Measurements from ENCODE around the gene ATG2B. TPM values are rescaled to one million over a fixed set of nuclear protein-coding genes. Genes with fewer than 3 reads are reported as not detected.

Gene ATG2B
- total and polyA plus RNA-seq, 2 of the 4 experiments (the other 2 are of a cell fraction) = 6.9 to 22.0 TPM

DNA sequence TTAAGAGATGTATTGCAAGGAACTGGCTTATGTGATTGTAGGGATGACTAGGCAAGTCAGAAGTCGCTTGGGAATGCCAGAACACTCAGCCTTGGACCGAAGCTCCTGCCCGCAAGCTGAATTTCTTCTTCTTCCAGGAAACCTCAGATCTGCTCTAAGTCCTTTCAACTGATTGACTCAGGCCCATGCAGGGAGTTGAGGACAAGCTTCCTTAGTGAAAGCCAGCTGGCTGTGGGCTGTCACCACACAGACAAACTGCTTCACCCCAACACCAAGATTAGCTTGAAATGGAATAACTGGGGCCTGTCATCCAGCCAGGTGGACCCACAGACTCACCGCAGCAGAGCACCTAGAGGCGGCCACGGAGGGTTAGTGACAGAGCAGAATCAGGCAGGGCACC lies 133.8 kb downstream of the ATG2B start:
- Histone ChIP-seq H3K9ac (ENCODE audit: low read depth, low read length) (no peak overlapping the region; the same call in 1 of the 2 replicates), H2BK5ac (ENCODE audit: low read depth, low read length, poor library complexity, severe bottlenecking) (peak overlapping the region; percentile 15), H3K4me3 (ENCODE audit: insufficient read depth, low read depth, low read length) (no peak overlapping the region), H2BK120ac (ENCODE audit: low read depth, low read length) (no peak overlapping the region), H4K91ac (ENCODE audit: insufficient read depth, low read depth, low read length) (no peak overlapping the region), H2AK5ac (ENCODE audit: low read depth, low read length) (no peak overlapping the region), H3K18ac (ENCODE audit: low read depth, low read length) (no peak overlapping the region), H2BK15ac (ENCODE audit: low read depth, low read length) (no peak overlapping the region), H3K23ac (ENCODE audit: low read depth, low read length) (no peak overlapping the region), H2BK20ac (ENCODE audit: low read depth, low read length) (no peak overlapping the region), H4K5ac (ENCODE audit: low read depth, low read length) (peak overlapping the region; percentile 15; the same call in 1 of the 2 replicates), H3K36me3 (ENCODE audit: control insufficient read depth, insufficient read depth, low read length) (peaks cover 77% of the 10 kb centered on the region), H4K8ac (ENCODE audit: low read depth in 2 of 2, low read length in 2 of 2) (no peak overlapping the region), H3K14ac (replicated peaks; ENCODE audit: low read depth, low read length) (no peak overlapping the region), H3K27me3 (ENCODE audit: control insufficient read depth, insufficient read depth, low read length) (no peaks in the 10 kb centered on the region), H3K4me2 (ENCODE audit: low read depth, low read length) (no peak overlapping the region), H3K4ac (ENCODE audit: low read depth, low read length) (no peak overlapping the region; the same call in 1 of the 2 replicates), H3K4me1 (ENCODE audit: control insufficient read depth, insufficient read depth, low read length) (peaks cover 26% of the 10 kb centered on the region), H3K9me3 (ENCODE audit: control insufficient read depth, insufficient read depth, low read length) (no peaks in the 10 kb centered on the region), H2AK9ac (replicated peaks; ENCODE audit: low read depth, low read length, poor library complexity) (no peak overlapping the region), H3K79me1 (ENCODE audit: low read depth in 1 of 2, low read length in 2 of 2) (peaks cover 41 to 87% of the 10 kb centered on the region in 2 experiments), H2AFZ (replicated peaks; ENCODE audit: low read length, poor library complexity) (no peak overlapping the region), H3K9me1 (ENCODE audit: insufficient read depth, low read length) (peaks cover 46% of the 10 kb centered on the region), H4K20me1 (ENCODE audit: insufficient read depth, low read length) (peaks cover 57% of the 10 kb centered on the region), H3K56ac (ENCODE audit: extremely low read depth, insufficient read depth, low read length) (no peak overlapping the region), H3K27ac (ENCODE audit: insufficient read depth, low read length) (peak overlapping the region; percentile 37)
- TF ChIP-seq, protein P1, sequence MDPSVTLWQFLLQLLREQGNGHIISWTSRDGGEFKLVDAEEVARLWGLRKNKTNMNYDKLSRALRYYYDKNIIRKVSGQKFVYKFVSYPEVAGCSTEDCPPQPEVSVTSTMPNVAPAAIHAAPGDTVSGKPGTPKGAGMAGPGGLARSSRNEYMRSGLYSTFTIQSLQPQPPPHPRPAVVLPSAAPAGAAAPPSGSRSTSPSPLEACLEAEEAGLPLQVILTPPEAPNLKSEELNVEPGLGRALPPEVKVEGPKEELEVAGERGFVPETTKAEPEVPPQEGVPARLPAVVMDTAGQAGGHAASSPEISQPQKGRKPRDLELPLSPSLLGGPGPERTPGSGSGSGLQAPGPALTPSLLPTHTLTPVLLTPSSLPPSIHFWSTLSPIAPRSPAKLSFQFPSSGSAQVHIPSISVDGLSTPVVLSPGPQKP (IDR thresholded peaks at IDR 0.05; ENCODE audit: borderline replicate concordance, low read depth, low read length) = no peak
- POLR2A ChIA-PET (ENCODE audit: unreplicated experiment) = no interaction called here
- dilution Hi-C loops (cut with HindIII; ENCODE audit: low sequenced_read_pairs, unreplicated experiment) (no loop called here), in situ Hi-C loops (cut with MboI; ENCODE audit: low sequenced_read_pairs) (no loop called here), intact Hi-C loops (cut with micrococcal nuclease) (no loop called here)
- BruUV-seq (replicated peaks) = no TSS peak
- no CpG with 5 or more reads among the region's 6 CpGs for WGBS, 2 experiments (ENCODE audit: extremely low coverage in 2 of 2, insufficient read length in 1 of 2)
- CTCF ChIA-PET = no interaction called here
- DNase-seq (no peak), ATAC-seq (ENCODE audit: low read depth) (no peak)

Small RNAs within 50 kb of the gene (microRNA-seq; reads per million reads assigned to microRNA genes)
- gene RNU2-33P (ENCODE audit: insufficient read depth, insufficient read length) = not detected

Small RNAs within 50 kb of the gene (small RNA-seq; reads per million reads assigned to genes)
- gene RNU2-33P = 0 to 27.1 (median 0.61) reads per million in 5 experiments

Other genes with a start within 250 kb of the ATG2B start
- gene BDKRB2, start 158.5 kb downstream of the ATG2B start, total RNA-seq (2012; rRNA removed) = 60.5 and 73.1 TPM in 2 replicates
- gene BDKRB2, start 158.5 kb downstream of the ATG2B start, polyA plus RNA-seq (2012; rRNA removed) = 52.1 and 60.9 TPM in 2 replicates
- 51.4 and 56.5 TPM in 2 replicates for gene BDKRB1, start 107.1 kb downstream of the ATG2B start, total RNA-seq (2012; rRNA removed)
- gene BDKRB1, start 107.1 kb downstream of the ATG2B start, polyA plus RNA-seq (2012; rRNA removed) = 130 and 142 TPM in 2 replicates
- gene GSKIP, start 185 bp upstream of the ATG2B start, total RNA-seq (2012; rRNA removed) = 22.0 and 34.7 TPM in 2 replicates
- 9.4 and 11.7 TPM in 2 replicates for gene GSKIP, start 185 bp upstream of the ATG2B start, polyA plus RNA-seq (2012; rRNA removed)
- under 0.01 TPM in 1 of 2 replicates, not detected in the other for gene AK7, start 28.8 kb upstream of the ATG2B start, total RNA-seq (2012; rRNA removed)
- gene AK7, start 28.8 kb upstream of the ATG2B start, polyA plus RNA-seq (2012; rRNA removed) = 0.10 and 0.21 TPM in 2 replicates
- 128 and 137 TPM in 2 replicates for gene PAPOLA, start 139.0 kb upstream of the ATG2B start, total RNA-seq (2012; rRNA removed)
- 71.7 and 73.8 TPM in 2 replicates for gene PAPOLA, start 139.0 kb upstream of the ATG2B start, polyA plus RNA-seq (2012; rRNA removed)

Measured in IMR-90 (cell line).